Psoas muscle (tissue), 8 donors: ENCODE data around the gene EFHD2. TPM values are rescaled to one million over a fixed set of nuclear protein-coding genes. Genes with fewer than 3 reads are reported as not detected.
A peak's percentile ranks its signal among the peaks of the same experiment; 100 is the strongest.

Experiments used
- ATAC-seq, 4 donors: fragments of 200-7000 bp; cut with Tn5 transposase; one replicate each; pipeline ENCODE4 v1.9.1; 2020; ENCODE audit warnings: moderate library complexity in 3 of 4, mild to moderate bottlenecking in 2 of 4
- DNase-seq, 2 donors: peaks; one replicate each; pipeline ENCODE4 v3.0.0-alpha.2; 2020
- H3K27ac ChIP-seq: fragments of 200-600 bp; one replicate; pipeline ENCODE4 v1.8.0; 2022
- H3K27me3 ChIP-seq, 3 donors: fragments of 200-600 bp in 1 of 3; one replicate each; pipeline versions ENCODE4 v1.6.1 to v1.8.0; 2013 to 2022; ENCODE audit warnings: low read length in 2 of 3, mild to moderate bottlenecking in 2 of 3, moderate library complexity in 1 of 3; ENCODE audit not compliant: insufficient read depth in 3 of 3
- H3K36me3 ChIP-seq, 2 donors: fragments of 200-600 bp in 1 of 2; one replicate each; pipeline versions ENCODE4 v1.6.1 to v1.8.0; 2013 to 2022; ENCODE audit warnings: low read depth in 1 of 2, mild to moderate bottlenecking in 1 of 2, moderate library complexity in 1 of 2; ENCODE audit not compliant: insufficient read depth in 1 of 2
- H3K4me1 ChIP-seq: fragments of 200-600 bp; one replicate; pipeline ENCODE4 v1.8.0; 2022
- H3K4me3 ChIP-seq: fragments of 200-600 bp; one replicate; pipeline ENCODE4 v1.8.0; 2022; ENCODE audit warnings: mild to moderate bottlenecking
- H3K9me3 ChIP-seq: fragments of 200-600 bp; one replicate; pipeline ENCODE4 v1.8.0; 2022
- CTCF ChIP-seq: fragments of 200-600 bp; IDR thresholded peaks from one replicate; pipeline ENCODE4 v1.8.0; 2022; ENCODE audit warnings: antibody characterized with exemption
- WGBS, 3 donors: extraction: QIAGEN DNeasy Blood & Tissue Kit; methylation state at CpG; one replicate each; pipeline versions ENCODE4 v1.1.6 to v1.1.7; 2013; 5-methylcytosine and 5-hydroxymethylcytosine counted together
- intact Hi-C, 2 donors: fragments of 100-400 bp; cut with DNase I; formaldehyde crosslinking; loops; one replicate each; pipeline versions ENCODE4 v1.11.0 to v1.14.2; 2022
- polyA plus RNA-seq, 3 donors: library from polyadenylated mRNA; stranded (reverse); fragments of 200-250 nt; gene quantifications; one replicate each; pipeline ENCODE4 v1.2.3, GENCODE V29; 2013
- total RNA-seq, 4 donors: library from RNA; stranded (reverse); fragmentation: NEBNext Ultra II Directional in 2 of 4; extraction: Animal tissue kit (Norgen Biotek cat#: 25700) in 2 of 4; gene quantifications; one replicate each; pipeline versions ENCODE4 v1.2.1 to v1.2.4, GENCODE V29; 2021 to 2023
- donor health status: healthy with polysubstance abuse.
- donor health status: DM: no; HTN: no; CAD: no; lungs with moderate emphysema.
- donor health status: Bipolar disorder and iron deficiency.
- donor health status: healthy.
- donor health status: DM: yes; HTN: yes; CAD: no.
- donor health status: DM: no; HTN: no; CAD: no.
- donor health status: DM: no; HTN: no; CAD: no.
- donor health status: DM: yes; HTN: yes; CAD: no.

Gene EFHD2
- total and polyA plus RNA-seq, 7 donors, result 2.3 to 6.9 (median 5.4) TPM

DNA sequence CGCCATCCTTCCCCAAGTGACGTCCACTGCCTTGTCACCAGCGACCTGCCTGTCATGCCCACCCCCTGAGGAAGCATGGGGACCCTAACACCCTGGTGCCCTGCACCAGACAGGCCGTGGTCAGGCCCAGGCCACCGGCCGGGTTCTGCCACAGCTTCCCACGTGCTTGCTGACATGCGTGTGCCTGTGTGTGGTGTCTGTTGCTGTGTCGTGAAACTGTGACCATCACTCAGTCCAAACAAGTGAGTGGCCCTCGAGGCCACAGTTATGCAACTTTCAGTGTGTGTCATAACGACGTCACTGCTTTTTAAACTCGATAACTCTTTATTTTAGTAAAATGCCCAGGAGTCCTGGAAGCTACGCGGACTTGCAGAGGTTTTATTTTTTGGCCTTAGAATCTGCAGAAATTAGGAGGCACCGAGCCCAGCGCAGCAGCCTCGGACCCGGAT is 20.0 kb downstream of the EFHD2 start:
- H3K36me3 ChIP-seq, result no peaks in the 10 kb centered on the region
- ATAC-seq (no peak), DNase-seq (no peak)
- TF ChIP-seq CTCF, result no peak
- H3K27ac ChIP-seq, result no peak overlapping the region
- WGBS, 3 donors, result 86 to 89% (median 86%) methylated on average over 19 of the region's 19 CpGs
- H3K9me3 ChIP-seq, result no peaks in the 10 kb centered on the region
- H3K4me1 ChIP-seq, result no peaks in the 10 kb centered on the region
- intact Hi-C loops, result loop anchor here (2.0 to 10.0 kb wide), 2 partner anchors 105 to 305 kb away; no protein-coding TSS in a partner anchor
- no peaks in the 10 kb centered on the region for H3K27me3 ChIP-seq
- no peak overlapping the region for H3K4me3 ChIP-seq

DNA sequence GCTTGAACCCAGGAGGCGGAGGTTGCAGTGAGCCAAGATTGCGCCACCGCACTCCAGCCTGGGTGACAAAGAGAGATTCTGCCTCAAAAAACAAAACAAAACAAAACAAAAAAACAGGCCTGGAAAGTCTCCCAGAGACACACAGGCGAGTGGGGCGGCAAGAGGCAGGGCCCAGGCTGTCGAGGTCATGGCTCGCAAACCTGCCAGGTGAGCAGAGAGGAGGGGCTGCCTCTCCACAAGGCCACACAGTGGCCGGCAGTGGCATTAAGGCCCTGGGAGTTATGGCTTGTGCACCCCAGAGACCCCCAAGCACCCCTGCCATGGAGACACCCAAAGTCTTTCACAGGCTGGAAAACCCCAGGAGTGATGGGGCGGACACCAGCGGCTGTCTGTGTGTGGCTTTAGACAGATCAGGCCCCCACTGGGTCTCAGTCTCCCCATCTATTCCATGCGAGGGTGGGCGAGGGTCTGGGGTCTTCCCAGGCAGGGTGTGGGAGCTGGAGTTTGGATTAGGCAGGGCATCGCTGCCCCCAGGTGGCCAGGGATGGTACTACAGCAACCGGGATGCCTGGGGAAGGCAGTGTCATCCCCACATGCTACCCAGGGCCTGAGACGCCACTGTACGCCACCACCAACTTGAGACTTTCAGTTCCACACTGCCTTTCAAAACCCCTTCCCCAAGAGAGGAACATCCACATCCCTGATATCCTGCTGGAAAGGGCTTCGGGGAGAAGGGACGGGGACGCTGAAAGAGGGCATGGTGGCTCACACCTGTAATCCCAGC is 21.3 kb downstream of the EFHD2 start:
- no peaks in the 10 kb centered on the region for H3K36me3 ChIP-seq
- H3K4me3 ChIP-seq, result no peak overlapping the region
- peak; percentile 75 to 80 (median 78) for ATAC-seq
- 61 to 65% (median 64%) methylated on average over 19 of the region's 19 CpGs for WGBS, 3 donors
- no peaks in the 10 kb centered on the region for H3K9me3 ChIP-seq
- peak; percentile 97 for TF ChIP-seq CTCF
- H3K27ac ChIP-seq, result no peak overlapping the region
- DNase-seq, result peak; percentile 63 to 82
- no peaks in the 10 kb centered on the region for H3K4me1 ChIP-seq
- intact Hi-C loops, result loop anchor here in 1 of 2 donors (1.0 to 10.0 kb wide), 2 partner anchors 107 to 306 kb away; no protein-coding TSS in a partner anchor
- no peaks in the 10 kb centered on the region for H3K27me3 ChIP-seq

DNA sequence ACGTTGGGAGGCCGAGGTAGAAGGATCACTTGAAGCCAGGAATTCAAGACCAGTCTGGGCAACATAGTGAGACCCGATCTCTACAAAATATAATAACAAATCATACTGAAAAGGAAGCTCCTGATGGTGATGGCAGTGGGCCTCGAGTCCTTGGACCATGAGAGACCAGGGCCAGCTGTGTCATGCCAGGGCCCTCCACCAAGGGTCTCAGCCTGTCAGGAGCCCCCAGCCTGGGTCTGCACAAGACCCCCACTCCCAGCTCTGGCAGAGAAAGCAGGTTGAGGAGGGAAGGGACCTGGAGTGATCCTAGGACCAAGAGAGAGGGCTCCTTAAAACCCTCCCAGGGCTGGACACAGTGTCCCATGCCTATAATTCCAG is 21.9 kb downstream of the EFHD2 start:
- Histone ChIP-seq H3K27me3 (no peaks in the 10 kb centered on the region), H3K27ac (no peak overlapping the region), H3K9me3 (no peaks in the 10 kb centered on the region), H3K36me3 (no peaks in the 10 kb centered on the region), H3K4me1 (no peaks in the 10 kb centered on the region), H3K4me3 (no peak overlapping the region)
- WGBS, 3 donors, result 64 to 74% (median 68%) methylated on average over 4 of the region's 4 CpGs
- DNase-seq, result no peak
- ATAC-seq, result no peak
- intact Hi-C loops, result loop anchor here in 1 of 2 donors (1.0 to 10.0 kb wide), 2 partner anchors 107 to 307 kb away; no protein-coding TSS in a partner anchor
- no peak for TF ChIP-seq CTCF

DNA sequence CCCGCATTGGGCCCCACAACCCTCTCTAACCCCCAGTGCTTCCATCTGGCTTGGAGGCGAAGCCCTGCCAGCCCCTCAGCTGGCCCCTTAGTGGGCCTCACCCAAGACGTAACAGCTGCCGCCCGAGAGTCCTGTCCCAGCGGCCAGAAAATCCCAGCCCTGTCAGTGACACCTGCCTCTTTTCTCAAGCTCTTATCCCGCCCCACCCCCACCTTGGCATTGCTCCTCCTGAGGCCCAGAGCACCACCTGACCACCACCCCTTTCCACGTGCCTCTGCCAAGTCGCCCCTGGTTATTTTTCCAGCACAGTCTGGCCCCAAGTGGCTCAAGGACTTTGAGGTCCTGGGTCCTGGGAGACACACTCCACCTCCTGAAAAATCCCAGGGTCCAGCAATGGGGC is 22.6 kb downstream of the EFHD2 start:
- Histone ChIP-seq H3K4me1 (no peaks in the 10 kb centered on the region), H3K4me3 (no peak overlapping the region), H3K27ac (no peak overlapping the region), H3K36me3 (no peaks in the 10 kb centered on the region), H3K27me3 (no peaks in the 10 kb centered on the region), H3K9me3 (no peaks in the 10 kb centered on the region)
- WGBS, 3 donors, result 19 to 34% (median 23%) methylated on average over 9 of the region's 9 CpGs
- no peak for DNase-seq
- intact Hi-C loops, result loop anchor here in 1 of 2 donors (10.0 kb wide), 1 partner anchor 308 kb away; no protein-coding TSS in a partner anchor
- no peak for TF ChIP-seq CTCF
- ATAC-seq, result peak in 1 of 4 donors; percentile 31
